Measurements from ENCODE around the gene OAT. TPM values are rescaled to one million over a fixed set of nuclear protein-coding genes. Genes with fewer than 3 reads are reported as not detected.

OAT gene
- total RNA-seq, 1 experiment from 2014 or later = 25.2 TPM

- Histone ChIP-seq H3K27ac (ENCODE audit: low read depth, low read length, poor library complexity, severe bottlenecking) (no peak overlapping the region), H3K4me1 (ENCODE audit: insufficient read depth, low read length, poor library complexity, severe bottlenecking) (no peaks in the 10 kb centered on the region), H3K27me3 (replicated peaks; ENCODE audit: insufficient read depth, low read depth, low read length, poor library complexity) (no peaks in the 10 kb centered on the region), H3K36me3 (ENCODE audit: insufficient read depth, low read length, poor library complexity, severe bottlenecking) (no peaks in the 10 kb centered on the region), H3K4me3 (ENCODE audit: low read depth, low read length, poor library complexity, severe bottlenecking) (no peak overlapping the region), H3K9me3 (ENCODE audit: low read depth, low read length, poor library complexity, severe bottlenecking) (no peaks in the 10 kb centered on the region)
- BruUV-seq (replicated peaks) = no TSS peak
- CTCF ChIA-PET = no interaction called here
- no peak for DNase-seq (ENCODE audit: low spot score)
- intact Hi-C loops (cut with micrococcal nuclease; ENCODE audit: unreplicated experiment) = no loop called here
- POLR2A ChIA-PET (ENCODE audit: low non-redundant PET) = no interaction called here
- TF ChIP-seq, protein P1, sequence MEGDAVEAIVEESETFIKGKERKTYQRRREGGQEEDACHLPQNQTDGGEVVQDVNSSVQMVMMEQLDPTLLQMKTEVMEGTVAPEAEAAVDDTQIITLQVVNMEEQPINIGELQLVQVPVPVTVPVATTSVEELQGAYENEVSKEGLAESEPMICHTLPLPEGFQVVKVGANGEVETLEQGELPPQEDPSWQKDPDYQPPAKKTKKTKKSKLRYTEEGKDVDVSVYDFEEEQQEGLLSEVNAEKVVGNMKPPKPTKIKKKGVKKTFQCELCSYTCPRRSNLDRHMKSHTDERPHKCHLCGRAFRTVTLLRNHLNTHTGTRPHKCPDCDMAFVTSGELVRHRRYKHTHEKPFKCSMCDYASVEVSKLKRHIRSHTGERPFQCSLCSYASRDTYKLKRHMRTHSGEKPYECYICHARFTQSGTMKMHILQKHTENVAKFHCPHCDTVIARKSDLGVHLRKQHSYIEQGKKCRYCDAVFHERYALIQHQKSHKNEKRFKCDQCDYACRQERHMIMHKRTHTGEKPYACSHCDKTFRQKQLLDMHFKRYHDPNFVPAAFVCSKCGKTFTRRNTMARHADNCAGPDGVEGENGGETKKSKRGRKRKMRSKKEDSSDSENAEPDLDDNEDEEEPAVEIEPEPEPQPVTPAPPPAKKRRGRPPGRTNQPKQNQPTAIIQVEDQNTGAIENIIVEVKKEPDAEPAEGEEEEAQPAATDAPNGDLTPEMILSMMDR (conservative IDR thresholded peaks at IDR 0.05; ENCODE audit: low read depth, low read length) = no peak
- no peak for TF ChIP-seq EZH2 (IDR thresholded peaks at IDR 0.05; ENCODE audit: borderline replicate concordance, low read depth, low read length, poor library complexity, severe bottlenecking)
These were observed 46.5 kb upstream of the OAT start for GRCh38 chr10:124465003-124465776.

GRCh38 chr10:124464028-124464965, 45.6 kb upstream of the OAT start:
- intact Hi-C loops (cut with micrococcal nuclease; ENCODE audit: unreplicated experiment) = no loop called here

GRCh38 chr10:124462348-124462695, 43.6 kb upstream of the OAT start:
- POLR2A ChIA-PET (ENCODE audit: low non-redundant PET) = no interaction called here
- peak overlapping the region; percentile 71 for H3K27ac ChIP-seq (ENCODE audit: low read depth, low read length, poor library complexity, severe bottlenecking)
- CTCF ChIA-PET = no interaction called here

More at GRCh38 chr10:124464028-124464965, 45.6 kb upstream of the OAT start:
- no peak overlapping the region for H3K4me3 ChIP-seq (ENCODE audit: low read depth, low read length, poor library complexity, severe bottlenecking)
- H3K27ac ChIP-seq (ENCODE audit: low read depth, low read length, poor library complexity, severe bottlenecking) = no peak overlapping the region
- TF ChIP-seq, protein P1 (conservative IDR thresholded peaks at IDR 0.05; ENCODE audit: low read depth, low read length) = no peak
- TF ChIP-seq EZH2 (IDR thresholded peaks at IDR 0.05; ENCODE audit: borderline replicate concordance, low read depth, low read length, poor library complexity, severe bottlenecking) = no peak
- DNase-seq (ENCODE audit: low spot score) = no peak
- ChIA-PET POLR2A (ENCODE audit: low non-redundant PET) (no interaction called here), CTCF (no interaction called here)
- no peaks in the 10 kb centered on the region for H3K4me1 ChIP-seq (ENCODE audit: insufficient read depth, low read length, poor library complexity, severe bottlenecking)
- H3K36me3 ChIP-seq (ENCODE audit: insufficient read depth, low read length, poor library complexity, severe bottlenecking) = no peaks in the 10 kb centered on the region
- no peaks in the 10 kb centered on the region for H3K27me3 ChIP-seq (replicated peaks; ENCODE audit: insufficient read depth, low read depth, low read length, poor library complexity)
- BruUV-seq (replicated peaks) = no TSS peak
- no peaks in the 10 kb centered on the region for H3K9me3 ChIP-seq (ENCODE audit: low read depth, low read length, poor library complexity, severe bottlenecking)

More at GRCh38 chr10:124462348-124462695, 43.6 kb upstream of the OAT start:
- no peak for DNase-seq (ENCODE audit: low spot score)
- TF ChIP-seq, protein P1 (conservative IDR thresholded peaks at IDR 0.05; ENCODE audit: low read depth, low read length) = no peak
- no peak for TF ChIP-seq EZH2 (IDR thresholded peaks at IDR 0.05; ENCODE audit: borderline replicate concordance, low read depth, low read length, poor library complexity, severe bottlenecking)
- intact Hi-C loops (cut with micrococcal nuclease; ENCODE audit: unreplicated experiment) = no loop called here
- no peaks in the 10 kb centered on the region for H3K4me1 ChIP-seq (ENCODE audit: insufficient read depth, low read length, poor library complexity, severe bottlenecking)
- no TSS peak for BruUV-seq (replicated peaks)
- peak overlapping the region; percentile 79 for H3K4me3 ChIP-seq (ENCODE audit: low read depth, low read length, poor library complexity, severe bottlenecking)
- no peaks in the 10 kb centered on the region for H3K9me3 ChIP-seq (ENCODE audit: low read depth, low read length, poor library complexity, severe bottlenecking)
- no peaks in the 10 kb centered on the region for H3K36me3 ChIP-seq (ENCODE audit: insufficient read depth, low read length, poor library complexity, severe bottlenecking)
- H3K27me3 ChIP-seq (replicated peaks; ENCODE audit: insufficient read depth, low read depth, low read length, poor library complexity) = no peaks in the 10 kb centered on the region
